Peyer's patch (tissue), 4 donors: ENCODE data around the gene GRIP1.

Experiments
- CTCF ChIP-seq, 6 experiments: fragments of 450-650 bp in 4 of 6; fragments of 200-600 bp in 2 of 6; sonication (generic) in 1 of 6; IDR thresholded peaks; one replicate each; pipeline ENCODE4 v1.5.1; 2017 to 2019; ENCODE audit warnings: antibody characterized with exemption in 6 of 6, mild to moderate bottlenecking in 3 of 6, moderate library complexity in 1 of 6
- POLR2A ChIP-seq, 2 donors: fragments of 450-650 bp; IDR thresholded peaks; one replicate each; pipeline ENCODE4 v1.5.1; 2017; ENCODE audit warnings: antibody characterized with exemption in 2 of 2, mild to moderate bottlenecking in 2 of 2, moderate library complexity in 2 of 2

GRCh38 chr12:66638666-66639065, 40.2 kb downstream of the GRIP1 start:
- TF ChIP-seq POLR2A (IDR thresholded peaks at IDR 0.05) (no peak), CTCF (IDR thresholded peaks at IDR 0.05) (no peak)
